Nephron (organoid): ENCODE results near the gene ENO2.
A peak's percentile ranks its signal among the peaks of the same experiment; 100 is the strongest.

Experiments
- H3K27ac Mint-ChIP-seq, 3 experiments: 2 replicates each; pipeline ENCODE4 v1.8.0; 2020; ENCODE audit warnings: mixed read lengths in 3 of 3, mild to moderate bottlenecking in 2 of 3, moderate library complexity in 1 of 3
- H3K27me3 Mint-ChIP-seq: 2 replicates; pipeline ENCODE4 v1.8.0; 2021; ENCODE audit warnings: low read depth, mild to moderate bottlenecking, moderate library complexity, mixed read lengths
- H3K36me3 Mint-ChIP-seq: 2 replicates; pipeline ENCODE4 v1.8.0; 2020; ENCODE audit warnings: low read depth, mixed read lengths
- H3K4me1 Mint-ChIP-seq: 2 replicates; pipeline ENCODE4 v1.8.0; 2020; ENCODE audit warnings: mixed read lengths
- H3K4me3 Mint-ChIP-seq, 3 experiments: 2 replicates each; pipeline ENCODE4 v1.8.0; 2020; ENCODE audit warnings: mild to moderate bottlenecking in 3 of 3, mixed read lengths in 3 of 3, moderate library complexity in 2 of 3
- H3K9me3 Mint-ChIP-seq: 2 replicates; pipeline ENCODE4 v1.8.0; 2020; ENCODE audit warnings: mixed read lengths
- TF ChIP-seq, protein P1 (sequence below), 3 experiments: fragments of 200-600 bp; sonication (generic); IDR thresholded peaks; one replicate each; pipeline ENCODE4 v1.5.0; 2021; ENCODE audit warnings: antibody characterized with exemption in 3 of 3; ENCODE audit not compliant: unreplicated experiment in 3 of 3

The ENO2 gene

DNA sequence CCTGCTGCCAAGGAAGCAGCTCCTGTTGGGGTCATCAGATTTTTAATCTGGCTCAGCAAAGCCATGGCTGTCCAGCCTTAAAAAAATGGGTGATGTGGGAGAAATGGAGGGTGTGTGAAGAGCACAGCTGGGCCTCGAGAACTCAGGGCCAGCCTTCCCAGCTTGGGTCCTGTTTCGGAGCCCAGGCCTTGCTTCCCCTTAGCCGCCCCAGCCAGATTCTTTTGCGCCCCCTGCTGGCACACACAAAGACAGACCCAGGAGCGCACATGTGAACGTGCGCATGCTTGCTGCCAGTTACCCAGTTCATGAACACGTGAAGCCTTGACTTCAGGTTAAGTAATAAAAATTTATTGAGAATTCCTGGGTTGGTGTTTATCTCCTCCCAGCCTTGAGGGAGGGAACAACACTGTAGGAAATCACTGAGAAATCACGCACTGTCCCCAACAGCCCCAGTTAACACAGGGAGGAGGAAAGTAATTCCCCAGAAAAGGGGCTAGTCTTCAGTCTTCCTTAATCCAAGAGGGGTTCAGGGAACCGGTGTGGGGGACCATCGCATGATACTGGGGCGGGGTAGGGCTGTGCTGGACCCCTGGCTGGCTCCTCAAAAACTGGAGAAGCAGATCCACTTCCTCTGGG is 50.8 kb downstream of the ENO2 start:
- no peaks in the 10 kb centered on the region for H3K27me3 Mint-ChIP-seq
- no peaks in the 10 kb centered on the region for H3K9me3 Mint-ChIP-seq
- H3K4me3 Mint-ChIP-seq = peak overlapping the region; percentile 38 to 65 (median 48)
- peaks cover 30% of the 10 kb centered on the region for H3K36me3 Mint-ChIP-seq
- peak overlapping the region; percentile 58 to 82 (median 68) for H3K27ac Mint-ChIP-seq
- TF ChIP-seq, protein P1, sequence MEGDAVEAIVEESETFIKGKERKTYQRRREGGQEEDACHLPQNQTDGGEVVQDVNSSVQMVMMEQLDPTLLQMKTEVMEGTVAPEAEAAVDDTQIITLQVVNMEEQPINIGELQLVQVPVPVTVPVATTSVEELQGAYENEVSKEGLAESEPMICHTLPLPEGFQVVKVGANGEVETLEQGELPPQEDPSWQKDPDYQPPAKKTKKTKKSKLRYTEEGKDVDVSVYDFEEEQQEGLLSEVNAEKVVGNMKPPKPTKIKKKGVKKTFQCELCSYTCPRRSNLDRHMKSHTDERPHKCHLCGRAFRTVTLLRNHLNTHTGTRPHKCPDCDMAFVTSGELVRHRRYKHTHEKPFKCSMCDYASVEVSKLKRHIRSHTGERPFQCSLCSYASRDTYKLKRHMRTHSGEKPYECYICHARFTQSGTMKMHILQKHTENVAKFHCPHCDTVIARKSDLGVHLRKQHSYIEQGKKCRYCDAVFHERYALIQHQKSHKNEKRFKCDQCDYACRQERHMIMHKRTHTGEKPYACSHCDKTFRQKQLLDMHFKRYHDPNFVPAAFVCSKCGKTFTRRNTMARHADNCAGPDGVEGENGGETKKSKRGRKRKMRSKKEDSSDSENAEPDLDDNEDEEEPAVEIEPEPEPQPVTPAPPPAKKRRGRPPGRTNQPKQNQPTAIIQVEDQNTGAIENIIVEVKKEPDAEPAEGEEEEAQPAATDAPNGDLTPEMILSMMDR (IDR thresholded peaks at IDR 0.05; ENCODE audit: unreplicated experiment in 3 of 3) = peak; percentile 81 to 90 (median 86)
- peaks cover 38% of the 10 kb centered on the region for H3K4me1 Mint-ChIP-seq

GRCh38 chr12:6965714-6966113 is 51.3 kb downstream of the ENO2 start:
- H3K27ac Mint-ChIP-seq = peak overlapping the region in 2 of 3 experiments; percentile 68 to 82
- H3K9me3 Mint-ChIP-seq = no peaks in the 10 kb centered on the region
- TF ChIP-seq, protein P1 (IDR thresholded peaks at IDR 0.05; ENCODE audit: unreplicated experiment in 3 of 3) = no peak
- H3K4me3 Mint-ChIP-seq = peak overlapping the region in 2 of 3 experiments; percentile 48 to 65
- H3K36me3 Mint-ChIP-seq = peaks cover 30% of the 10 kb centered on the region
- no peaks in the 10 kb centered on the region for H3K27me3 Mint-ChIP-seq
- H3K4me1 Mint-ChIP-seq = peaks cover 36% of the 10 kb centered on the region

GRCh38 chr12:6966351-6966750 is 52.0 kb downstream of the ENO2 start:
- TF ChIP-seq, protein P1 (IDR thresholded peaks at IDR 0.05; ENCODE audit: unreplicated experiment in 3 of 3) = no peak
- H3K36me3 Mint-ChIP-seq = peaks cover 30% of the 10 kb centered on the region
- H3K4me3 Mint-ChIP-seq = peak overlapping the region; percentile 55 to 74 (median 59)
- H3K27me3 Mint-ChIP-seq = no peaks in the 10 kb centered on the region
- H3K4me1 Mint-ChIP-seq = peaks cover 35% of the 10 kb centered on the region
- H3K27ac Mint-ChIP-seq = no peak overlapping the region
- H3K9me3 Mint-ChIP-seq = no peaks in the 10 kb centered on the region

GRCh38 chr12:6967651-6968100 is 53.3 kb downstream of the ENO2 start:
- H3K4me1 Mint-ChIP-seq = peaks cover 36% of the 10 kb centered on the region
- TF ChIP-seq, protein P1 (IDR thresholded peaks at IDR 0.05; ENCODE audit: unreplicated experiment in 3 of 3) = no peak
- H3K4me3 Mint-ChIP-seq = peak overlapping the region; percentile 43 to 65 (median 60)
- no peak overlapping the region for H3K27ac Mint-ChIP-seq
- no peaks in the 10 kb centered on the region for H3K9me3 Mint-ChIP-seq
- H3K36me3 Mint-ChIP-seq = peaks cover 30% of the 10 kb centered on the region
- H3K27me3 Mint-ChIP-seq = no peaks in the 10 kb centered on the region

GRCh38 chr12:6968426-6968825 is 54.0 kb downstream of the ENO2 start:
- peaks cover 32% of the 10 kb centered on the region for H3K36me3 Mint-ChIP-seq
- peaks cover 36% of the 10 kb centered on the region for H3K4me1 Mint-ChIP-seq
- peak overlapping the region; percentile 99 to 100 (median 100) for H3K4me3 Mint-ChIP-seq
- TF ChIP-seq, protein P1 (IDR thresholded peaks at IDR 0.05; ENCODE audit: unreplicated experiment in 3 of 3) = no peak
- no peaks in the 10 kb centered on the region for H3K27me3 Mint-ChIP-seq
- H3K9me3 Mint-ChIP-seq = no peaks in the 10 kb centered on the region
- peak overlapping the region in 2 of 3 experiments; percentile 66 to 74 for H3K27ac Mint-ChIP-seq

DNA sequence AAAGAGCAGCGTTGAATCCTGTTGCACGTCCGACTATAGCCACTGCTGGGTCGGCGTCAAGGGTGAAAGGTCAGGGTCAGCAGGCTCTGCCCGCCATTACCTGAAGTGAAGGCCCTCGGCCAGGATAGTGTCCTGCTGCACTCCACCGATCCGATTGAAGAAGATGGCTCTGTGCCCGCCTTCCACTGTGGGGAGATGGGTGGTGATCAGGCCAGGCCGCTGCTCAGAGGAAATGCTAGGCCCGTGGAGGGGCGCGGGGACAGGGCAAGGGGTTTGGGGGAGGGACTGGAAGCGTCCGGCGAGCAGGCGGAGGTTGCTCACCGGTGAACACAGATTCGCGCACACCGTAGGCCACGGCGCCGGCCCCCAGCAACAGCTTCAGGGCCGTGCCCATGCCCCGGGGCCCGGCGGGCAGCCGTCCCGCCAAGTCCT is 55.7 kb downstream of the ENO2 start:
- Mint-ChIP-seq H3K9me3 (no peaks in the 10 kb centered on the region), H3K27me3 (no peaks in the 10 kb centered on the region), H3K4me3 (peak overlapping the region; percentile 99 to 100 (median 100)), H3K27ac (peak overlapping the region; percentile 83 to 98 (median 97)), H3K36me3 (peaks cover 43% of the 10 kb centered on the region), H3K4me1 (peaks cover 34% of the 10 kb centered on the region)
- TF ChIP-seq, protein P1 (IDR thresholded peaks at IDR 0.05; ENCODE audit: unreplicated experiment in 3 of 3) = no peak
